Muscle layer of duodenum (tissue), 2 donors: ENCODE measurements around the gene PHF19.

Experiments used
- H3K27ac ChIP-seq: one replicate; pipeline ENCODE4 v1.7.0; 2013; ENCODE audit warnings: mild to moderate bottlenecking, low read length
- H3K27me3 ChIP-seq: one replicate; pipeline ENCODE4 v1.7.0; 2013; ENCODE audit warnings: low read depth, mild to moderate bottlenecking, control low read depth, low read length
- H3K36me3 ChIP-seq, 2 donors: one replicate each; pipeline ENCODE4 v1.7.0; 2013; ENCODE audit warnings: low read length in 2 of 2, control low read depth in 1 of 2, mild to moderate bottlenecking in 1 of 2; ENCODE audit not compliant: insufficient read depth in 2 of 2, control insufficient read depth in 1 of 2
- H3K4me1 ChIP-seq, 2 donors: one replicate each; pipeline ENCODE4 v1.7.0; 2013; ENCODE audit warnings: low read length in 2 of 2, mild to moderate bottlenecking in 2 of 2, control low read depth in 1 of 2, moderate library complexity in 1 of 2; ENCODE audit not compliant: insufficient read depth in 2 of 2, control insufficient read depth in 1 of 2
- H3K4me3 ChIP-seq, 2 donors: one replicate each; pipeline ENCODE4 v1.7.0; 2013; ENCODE audit warnings: low read length in 2 of 2, low read depth in 1 of 2, mild to moderate bottlenecking in 1 of 2
- H3K9me3 ChIP-seq, 2 donors: one replicate each; pipeline ENCODE4 v1.7.0; 2013; ENCODE audit warnings: low read length in 2 of 2, control low read depth in 1 of 2, mild to moderate bottlenecking in 1 of 2; ENCODE audit not compliant: control insufficient read depth in 1 of 2
- donor health status: healthy.

The PHF19 gene

GRCh38 chr9:120842685-120843485, 34.1 kb downstream of the PHF19 start, which contains the start of gene PSMD5:
Gene PSMD5 (minus strand): TSS chr9:120842922. CDS start chr9:120842909, 13 bp downstream.
- peaks cover 0 to 12% of the 10 kb centered on the region in 2 donors for H3K4me1 ChIP-seq
- peak within 1 kb of the TSS; percentile 91 for H3K27ac ChIP-seq
- peaks cover 0 to 4% of the 10 kb centered on the region in 2 donors for H3K36me3 ChIP-seq
- H3K27me3 ChIP-seq = no peaks in the 10 kb centered on the region
- H3K4me3 ChIP-seq = peak within 1 kb of the TSS; percentile 78 to 92
- peaks cover 0 to 2% of the 10 kb centered on the region in 2 donors for H3K9me3 ChIP-seq

DNA sequence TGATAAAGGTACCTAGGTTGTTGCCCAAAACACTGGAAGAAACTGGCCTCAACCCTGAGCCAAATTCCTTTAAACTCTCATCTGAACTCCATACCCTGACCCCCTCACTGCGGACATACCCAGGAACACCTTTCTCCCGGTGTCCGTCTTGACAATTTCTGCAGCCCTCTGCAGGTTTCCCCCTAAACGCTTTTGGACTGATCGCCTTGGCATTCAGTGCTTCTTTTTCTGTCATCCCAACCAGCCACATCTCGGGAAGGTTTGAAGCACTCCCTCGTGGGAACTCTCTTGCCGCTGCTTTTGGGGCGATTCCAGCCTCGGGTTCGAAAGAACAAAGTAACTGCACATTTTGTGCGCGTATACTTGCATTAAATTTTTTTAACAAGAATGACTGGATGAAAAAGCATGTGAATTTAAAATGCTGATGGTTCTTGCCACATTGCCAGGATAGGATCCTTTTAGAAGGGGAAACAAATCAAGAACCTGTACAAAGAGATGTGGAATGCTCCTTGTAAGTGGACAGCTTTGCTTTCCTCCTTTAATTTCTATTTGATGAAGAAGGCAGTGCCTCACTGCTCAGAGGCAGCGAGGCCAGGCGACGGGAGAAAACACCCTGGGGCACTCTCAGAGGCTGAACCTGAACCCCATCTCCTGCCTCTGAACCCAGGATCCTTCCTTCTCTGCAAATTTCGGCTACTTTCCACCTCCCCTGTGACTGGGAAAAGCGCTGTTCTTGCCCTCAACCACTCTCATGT, 34.9 kb downstream of the PHF19 start:
- peak overlapping the region; percentile 78 to 92 for H3K4me3 ChIP-seq
- H3K36me3 ChIP-seq = peaks cover 0 to 4% of the 10 kb centered on the region in 2 donors
- peaks cover 0 to 12% of the 10 kb centered on the region in 2 donors for H3K4me1 ChIP-seq
- H3K27ac ChIP-seq = peak overlapping the region; percentile 91
- H3K27me3 ChIP-seq = no peaks in the 10 kb centered on the region
- H3K9me3 ChIP-seq = peaks cover 0 to 2% of the 10 kb centered on the region in 2 donors

- H3K4me3 ChIP-seq = no peak overlapping the region
- H3K36me3 ChIP-seq = peaks cover 0 to 11% of the 10 kb centered on the region in 2 donors
- H3K9me3 ChIP-seq = peaks cover 0 to 2% of the 10 kb centered on the region in 2 donors
- no peak overlapping the region for H3K27ac ChIP-seq
- peaks cover 0 to 12% of the 10 kb centered on the region in 2 donors for H3K4me1 ChIP-seq
- no peaks in the 10 kb centered on the region for H3K27me3 ChIP-seq
Observed at GRCh38 chr9:120839146-120839545, 37.8 kb downstream of the PHF19 start.

GRCh38 chr9:120837921-120838320, 39.1 kb downstream of the PHF19 start:
- Histone ChIP-seq H3K36me3 (peaks cover 5 to 15% of the 10 kb centered on the region in 2 donors), H3K4me1 (peaks cover 0 to 16% of the 10 kb centered on the region in 2 donors), H3K27ac (no peak overlapping the region), H3K4me3 (no peak overlapping the region), H3K27me3 (no peaks in the 10 kb centered on the region), H3K9me3 (no peaks in the 10 kb centered on the region)

GRCh38 chr9:120833325-120833724, 43.7 kb downstream of the PHF19 start:
- peaks cover 38 to 42% of the 10 kb centered on the region in 2 donors for H3K36me3 ChIP-seq
- H3K27me3 ChIP-seq = no peaks in the 10 kb centered on the region
- H3K9me3 ChIP-seq = no peaks in the 10 kb centered on the region
- peaks cover 0 to 3% of the 10 kb centered on the region in 2 donors for H3K4me1 ChIP-seq
- H3K27ac ChIP-seq = no peak overlapping the region
- H3K4me3 ChIP-seq = no peak overlapping the region

GRCh38 chr9:120832807-120833206, 44.2 kb downstream of the PHF19 start:
- H3K4me3 ChIP-seq = no peak overlapping the region
- peaks cover 38 to 42% of the 10 kb centered on the region in 2 donors for H3K36me3 ChIP-seq
- H3K9me3 ChIP-seq = no peaks in the 10 kb centered on the region
- H3K27ac ChIP-seq = no peak overlapping the region
- H3K27me3 ChIP-seq = no peaks in the 10 kb centered on the region
- H3K4me1 ChIP-seq = peaks cover 0 to 3% of the 10 kb centered on the region in 2 donors

GRCh38 chr9:120830865-120831264, 46.1 kb downstream of the PHF19 start:
- no peaks in the 10 kb centered on the region for H3K27me3 ChIP-seq
- no peaks in the 10 kb centered on the region for H3K9me3 ChIP-seq
- H3K4me1 ChIP-seq = peaks cover 0 to 3% of the 10 kb centered on the region in 2 donors
- H3K4me3 ChIP-seq = no peak overlapping the region
- H3K36me3 ChIP-seq = peaks cover 46 to 57% of the 10 kb centered on the region in 2 donors
- H3K27ac ChIP-seq = no peak overlapping the region

- Histone ChIP-seq H3K27ac (no peak overlapping the region), H3K4me1 (peaks cover 0 to 3% of the 10 kb centered on the region in 2 donors), H3K4me3 (no peak overlapping the region), H3K36me3 (peaks cover 46 to 61% of the 10 kb centered on the region in 2 donors), H3K27me3 (no peaks in the 10 kb centered on the region), H3K9me3 (no peaks in the 10 kb centered on the region)
Observed at GRCh38 chr9:120830151-120830550, 46.8 kb downstream of the PHF19 start.

GRCh38 chr9:120829650-120830049, 47.3 kb downstream of the PHF19 start:
- Histone ChIP-seq H3K4me1 (peaks cover 0 to 3% of the 10 kb centered on the region in 2 donors), H3K27me3 (no peaks in the 10 kb centered on the region), H3K27ac (no peak overlapping the region), H3K36me3 (peaks cover 50 to 60% of the 10 kb centered on the region in 2 donors), H3K9me3 (no peaks in the 10 kb centered on the region), H3K4me3 (no peak overlapping the region)

DNA sequence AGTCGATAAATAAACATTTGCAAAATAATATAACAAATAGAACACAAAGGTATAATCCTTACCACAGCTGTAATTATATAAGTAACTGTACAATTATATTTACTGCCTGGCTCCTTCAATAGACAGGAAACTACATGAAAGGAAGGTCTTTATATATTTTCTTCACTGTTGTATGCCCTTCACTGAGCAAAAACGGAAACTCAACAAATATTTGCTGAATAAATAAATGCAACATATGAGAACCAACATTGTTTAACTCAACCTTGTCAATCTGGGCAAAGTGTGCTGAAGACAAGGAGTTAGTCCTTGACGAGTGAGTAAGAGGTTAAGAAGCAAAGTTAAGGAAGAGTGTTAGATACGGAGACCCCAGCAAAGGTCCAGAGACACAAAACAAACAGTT, 56.9 kb downstream of the PHF19 start:
- H3K36me3 ChIP-seq = peaks cover 40 to 71% of the 10 kb centered on the region in 2 donors
- H3K4me3 ChIP-seq = no peak overlapping the region
- no peak overlapping the region for H3K27ac ChIP-seq
- H3K4me1 ChIP-seq = no peaks in the 10 kb centered on the region
- H3K9me3 ChIP-seq = no peaks in the 10 kb centered on the region
- no peaks in the 10 kb centered on the region for H3K27me3 ChIP-seq

DNA sequence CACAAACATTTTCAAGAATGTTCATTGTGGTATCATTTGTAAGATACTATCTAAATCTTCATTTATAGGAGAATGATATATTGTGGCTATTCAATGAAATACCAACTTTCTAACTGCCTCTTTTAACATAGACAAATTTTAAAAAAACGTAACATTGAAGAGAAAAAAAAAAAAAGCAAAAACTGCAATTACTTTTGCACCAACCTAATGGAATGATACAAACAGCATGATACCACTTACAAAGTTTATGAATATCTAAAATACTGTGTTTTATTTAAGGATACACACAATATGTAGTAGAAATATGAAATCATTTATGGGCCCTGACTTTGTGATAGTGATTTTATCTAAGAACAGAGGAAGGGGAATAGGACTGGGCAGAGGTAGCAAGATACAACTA, 58.4 kb downstream of the PHF19 start:
- Histone ChIP-seq H3K27ac (no peak overlapping the region), H3K36me3 (peaks cover 37 to 58% of the 10 kb centered on the region in 2 donors), H3K9me3 (no peaks in the 10 kb centered on the region), H3K27me3 (no peaks in the 10 kb centered on the region), H3K4me1 (no peaks in the 10 kb centered on the region), H3K4me3 (no peak overlapping the region)
